ENCODE measurements around the gene VCL. TPM values are rescaled to one million over a fixed set of nuclear protein-coding genes. Genes with fewer than 3 reads are reported as not detected.
"Not testable (repeated sequence)": the region's sequence is repeated elsewhere in the genome, so short reads cannot be mapped to it uniquely, and the experiment has no call there.

Gene VCL
- total RNA-seq, 1 experiment from 2014 or later, result 291 TPM

DNA sequence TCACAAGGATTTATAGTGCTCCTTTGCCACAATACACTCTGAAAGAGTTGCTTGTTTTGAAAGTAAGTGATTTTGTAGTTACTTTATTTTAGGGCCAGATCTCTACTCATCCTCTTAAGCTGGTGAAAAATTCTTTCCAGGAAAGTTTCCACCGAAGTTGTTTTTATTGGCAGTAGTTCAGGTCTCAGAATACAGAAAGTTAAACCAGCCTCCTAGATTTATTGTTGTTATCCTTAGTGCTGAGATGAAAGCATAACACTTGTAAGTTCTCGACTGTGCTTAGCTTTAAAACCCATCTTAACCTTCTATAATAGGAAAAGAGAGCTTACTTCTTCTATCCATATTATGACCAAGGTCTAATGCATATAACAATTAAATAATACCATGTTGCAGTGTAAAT, 147.2 kb downstream of the VCL start:
- H3T11ph ChIP-seq (ENCODE audit: low read length), result no peak overlapping the region
- no peak overlapping the region for H2BK15ac ChIP-seq (ENCODE audit: low read depth, low read length)
- peaks cover 2% of the 10 kb centered on the region for H3K79me1 ChIP-seq (ENCODE audit: insufficient read depth, low read depth, low read length, poor library complexity, severe bottlenecking)
- H3K4me1 ChIP-seq (ENCODE audit: insufficient read depth, low read length), result no peaks in the 10 kb centered on the region
- H3K18ac ChIP-seq (ENCODE audit: insufficient read length, low read depth, low read length), result no peak overlapping the region
- no peak overlapping the region for H3K9ac ChIP-seq (ENCODE audit: extremely low read depth, insufficient read length, low read length)
- H3K23me2 ChIP-seq (ENCODE audit: insufficient read length, low read depth, low read length, poor library complexity, severe bottlenecking), result no peaks in the 10 kb centered on the region
- H4K20me1 ChIP-seq (ENCODE audit: control insufficient read depth, insufficient read depth, insufficient read length), result no peaks in the 10 kb centered on the region
- H3K56ac ChIP-seq (ENCODE audit: insufficient read length, low read depth, low read length), result no peak overlapping the region
- H3K79me2 ChIP-seq (ENCODE audit: insufficient read depth, low read length), result no peaks in the 10 kb centered on the region; the same call in 1 of the 2 replicates
- no peak overlapping the region for H3K4ac ChIP-seq (ENCODE audit: low read depth, low read length)
- H3K23ac ChIP-seq (ENCODE audit: insufficient read length, low read depth, low read length), result no peak overlapping the region
- no peak overlapping the region for H3K14ac ChIP-seq (ENCODE audit: insufficient read depth, low read length)
- H4K91ac ChIP-seq (ENCODE audit: insufficient read length, low read depth, low read length), result no peak overlapping the region
- H2BK5ac ChIP-seq (ENCODE audit: insufficient read length, low read length), result no peak overlapping the region
- no peaks in the 10 kb centered on the region for H3K9me3 Mint-ChIP-seq
- H2BK120ac ChIP-seq (ENCODE audit: low read depth, low read length, poor library complexity, severe bottlenecking), result no peak overlapping the region
- no peak overlapping the region for H2BK12ac ChIP-seq (ENCODE audit: insufficient read length, low read depth, low read length)
- no peak overlapping the region for H2AK5ac ChIP-seq (ENCODE audit: insufficient read length, low read length)
- TF ChIP-seq, protein P1, sequence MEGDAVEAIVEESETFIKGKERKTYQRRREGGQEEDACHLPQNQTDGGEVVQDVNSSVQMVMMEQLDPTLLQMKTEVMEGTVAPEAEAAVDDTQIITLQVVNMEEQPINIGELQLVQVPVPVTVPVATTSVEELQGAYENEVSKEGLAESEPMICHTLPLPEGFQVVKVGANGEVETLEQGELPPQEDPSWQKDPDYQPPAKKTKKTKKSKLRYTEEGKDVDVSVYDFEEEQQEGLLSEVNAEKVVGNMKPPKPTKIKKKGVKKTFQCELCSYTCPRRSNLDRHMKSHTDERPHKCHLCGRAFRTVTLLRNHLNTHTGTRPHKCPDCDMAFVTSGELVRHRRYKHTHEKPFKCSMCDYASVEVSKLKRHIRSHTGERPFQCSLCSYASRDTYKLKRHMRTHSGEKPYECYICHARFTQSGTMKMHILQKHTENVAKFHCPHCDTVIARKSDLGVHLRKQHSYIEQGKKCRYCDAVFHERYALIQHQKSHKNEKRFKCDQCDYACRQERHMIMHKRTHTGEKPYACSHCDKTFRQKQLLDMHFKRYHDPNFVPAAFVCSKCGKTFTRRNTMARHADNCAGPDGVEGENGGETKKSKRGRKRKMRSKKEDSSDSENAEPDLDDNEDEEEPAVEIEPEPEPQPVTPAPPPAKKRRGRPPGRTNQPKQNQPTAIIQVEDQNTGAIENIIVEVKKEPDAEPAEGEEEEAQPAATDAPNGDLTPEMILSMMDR (conservative IDR thresholded peaks at IDR 0.05), result no peak
- peaks cover 6 to 17% (median 15%) of the 10 kb centered on the region in 3 experiments; a peak in 5 of 7 replicates for H3K36me3 Mint-ChIP-seq (ENCODE audit: insufficient read depth in 1 of 3, low read depth in 3 of 3)
- no peak overlapping the region for H4K8ac ChIP-seq (replicated peaks; ENCODE audit: insufficient read length, low read depth, low read length)
- H3K4me3 Mint-ChIP-seq, result no peak overlapping the region
- H3K27me3 ChIP-seq (ENCODE audit: insufficient read depth, low read length), result no peaks in the 10 kb centered on the region
- DNase-seq, result no peak
- no peaks in the 10 kb centered on the region for H3K27me3 Mint-ChIP-seq (ENCODE audit: low read depth)
- H2BK20ac ChIP-seq (ENCODE audit: low read depth, low read length, poor library complexity, severe bottlenecking), result no peak overlapping the region
- H4K5ac ChIP-seq (ENCODE audit: insufficient read length, low read depth, low read length), result no peak overlapping the region
- no CpG with 5 or more reads among the region's 2 CpGs for WGBS (ENCODE audit: extremely low coverage, insufficient read length, low lambda C conversion rate)
- H3K4me2 ChIP-seq (ENCODE audit: insufficient read depth, insufficient read length, low read length), result no peak overlapping the region
- no peaks in the 10 kb centered on the region for H3K9me3 ChIP-seq (ENCODE audit: control insufficient read depth, low read depth, low read length)
- no peak overlapping the region for H3K27ac ChIP-seq (ENCODE audit: insufficient read length, low read depth, low read length)
- H2AFZ ChIP-seq (ENCODE audit: low read length), result no peak overlapping the region
- H3K4me1 Mint-ChIP-seq, result no peaks in the 10 kb centered on the region
- H3K27ac Mint-ChIP-seq, result no peak overlapping the region

DNA sequence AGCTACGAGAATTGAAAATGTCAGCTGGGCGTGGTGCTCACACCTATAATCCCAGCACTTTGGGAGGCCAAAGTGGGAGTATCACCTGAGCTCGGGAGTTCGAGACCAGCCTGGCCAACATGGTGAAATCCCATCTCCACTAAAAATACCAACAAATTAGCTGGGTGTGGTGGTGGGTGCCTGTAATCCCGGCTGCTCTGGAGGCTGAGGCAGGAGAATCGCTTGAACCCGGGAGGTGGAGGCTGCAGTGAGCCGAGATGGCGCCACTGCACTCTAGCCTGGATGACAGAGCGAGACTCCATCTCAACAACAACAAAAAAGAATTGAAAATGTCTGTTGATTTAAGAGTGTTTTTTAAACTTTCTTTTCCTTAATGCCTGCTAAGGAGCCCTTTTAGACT, 149.1 kb downstream of the VCL start:
- H3K9me3 Mint-ChIP-seq; H2BK15ac ChIP-seq (ENCODE audit: low read depth, low read length); H3K27ac Mint-ChIP-seq; H3K4me1 Mint-ChIP-seq; H3K27me3 Mint-ChIP-seq (ENCODE audit: low read depth); H3K18ac ChIP-seq (ENCODE audit: insufficient read length, low read depth, low read length); H2BK120ac ChIP-seq (ENCODE audit: low read depth, low read length, poor library complexity, severe bottlenecking); H2AFZ ChIP-seq (ENCODE audit: low read length); H3K9ac ChIP-seq (ENCODE audit: extremely low read depth, insufficient read length, low read length); H4K20me1 ChIP-seq (ENCODE audit: control insufficient read depth, insufficient read depth, insufficient read length); H4K5ac ChIP-seq (ENCODE audit: insufficient read length, low read depth, low read length); H2AK5ac ChIP-seq (ENCODE audit: insufficient read length, low read length); H3K23me2 ChIP-seq (ENCODE audit: insufficient read length, low read depth, low read length, poor library complexity, severe bottlenecking); H3K4ac ChIP-seq (ENCODE audit: low read depth, low read length); H3K23ac ChIP-seq (ENCODE audit: insufficient read length, low read depth, low read length); H3K27me3 ChIP-seq (ENCODE audit: insufficient read depth, low read length); H4K8ac ChIP-seq (replicated peaks; ENCODE audit: insufficient read length, low read depth, low read length); H3T11ph ChIP-seq (ENCODE audit: low read length); H4K91ac ChIP-seq (ENCODE audit: insufficient read length, low read depth, low read length); H3K27ac ChIP-seq (ENCODE audit: insufficient read length, low read depth, low read length); H3K4me3 Mint-ChIP-seq; H3K79me1 ChIP-seq (ENCODE audit: insufficient read depth, low read depth, low read length, poor library complexity, severe bottlenecking); H3K56ac ChIP-seq (ENCODE audit: insufficient read length, low read depth, low read length); H3K9me3 ChIP-seq (ENCODE audit: control insufficient read depth, low read depth, low read length); H3K4me1 ChIP-seq (ENCODE audit: insufficient read depth, low read length); H2BK12ac ChIP-seq (ENCODE audit: insufficient read length, low read depth, low read length); H3K79me2 ChIP-seq (ENCODE audit: insufficient read depth, low read length); H3K4me2 ChIP-seq (ENCODE audit: insufficient read depth, insufficient read length, low read length); DNase-seq; H2BK20ac ChIP-seq (ENCODE audit: low read depth, low read length, poor library complexity, severe bottlenecking); H3K14ac ChIP-seq (ENCODE audit: insufficient read depth, low read length); H2BK5ac ChIP-seq (ENCODE audit: insufficient read length, low read length): not testable (repeated sequence)
- peaks cover 6 to 17% (median 15%) of the 10 kb centered on the region in 3 experiments; a peak in 5 of 7 replicates for H3K36me3 Mint-ChIP-seq (ENCODE audit: insufficient read depth in 1 of 3, low read depth in 3 of 3)
- WGBS (ENCODE audit: extremely low coverage, insufficient read length, low lambda C conversion rate), result no CpG with 5 or more reads among the region's 10 CpGs

Data from H9 (cell line).